ENCODE data around the gene TOR1AIP2. TPM values are rescaled to one million over a fixed set of nuclear protein-coding genes. Genes with fewer than 3 reads are reported as not detected.

TOR1AIP2 gene
- total RNA-seq = 69.7 TPM

DNA sequence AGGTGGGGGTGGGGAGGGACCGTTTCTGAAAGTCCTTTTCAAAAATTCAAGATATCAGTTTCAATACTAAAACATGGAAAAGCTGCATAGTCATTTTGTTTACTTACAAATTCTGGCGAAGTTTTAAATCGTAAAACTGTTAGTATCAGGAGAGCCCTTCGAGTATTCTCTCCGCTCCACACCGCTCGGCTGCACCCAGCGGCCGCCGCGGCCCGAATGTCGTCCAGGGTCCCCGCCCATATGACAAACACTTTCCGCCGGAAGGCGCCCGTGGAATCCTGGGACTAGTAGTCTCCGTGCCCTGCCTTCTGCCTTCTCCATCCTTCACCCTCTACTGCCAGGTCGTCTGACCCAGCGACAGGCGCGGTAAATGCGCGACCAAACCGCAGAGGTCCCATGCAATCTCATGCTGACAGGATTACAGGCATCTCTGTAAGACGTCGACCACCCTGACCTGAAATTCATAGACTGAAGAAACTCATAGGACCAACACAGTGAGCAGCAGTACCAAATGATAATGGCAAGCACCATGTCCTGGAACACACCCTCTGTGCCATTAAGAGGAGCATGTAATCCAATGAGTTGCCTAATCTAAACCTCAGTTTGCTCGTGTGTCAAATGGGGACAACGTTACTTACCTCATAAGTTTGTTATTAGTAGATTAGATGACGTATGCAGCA, at the start of gene TOR1AIP2:
Gene TOR1AIP2, minus strand, starts transcription at position 218 of the 680 bp plus-strand sequence. CDS start 25,138 bp downstream, outside the sequence.
- Histone ChIP-seq H3K9me3 (ENCODE audit: low read depth, low read length) (no peaks in the 10 kb centered on the region), H3K4me1 (ENCODE audit: insufficient read depth, low read length) (peaks cover 26% of the 10 kb centered on the region), H3K4me3 (ENCODE audit: low read length) (peak within 1 kb of the TSS; percentile 74), H3K27me3 (ENCODE audit: insufficient read depth, low read length) (no peaks in the 10 kb centered on the region)

DNA sequence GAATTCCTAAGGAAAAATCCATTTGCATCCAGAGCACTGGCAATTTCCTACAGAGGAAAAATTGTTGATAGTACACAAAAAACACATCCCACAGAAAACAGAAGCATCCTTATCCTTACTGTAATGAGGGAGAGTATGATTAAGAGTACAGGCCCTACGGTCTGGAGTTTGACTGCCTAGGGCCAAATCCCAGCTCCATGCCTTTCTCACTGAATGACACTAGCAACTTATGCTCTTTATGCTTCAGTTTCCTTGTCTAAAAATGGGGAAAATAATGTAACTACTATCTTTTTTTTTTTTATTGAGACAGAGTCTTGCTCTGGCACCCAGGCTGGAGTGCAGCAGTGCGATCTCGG, 49.2 kb upstream of the TOR1AIP2 start:
- H3K27me3 ChIP-seq (ENCODE audit: insufficient read depth, low read length) = no peaks in the 10 kb centered on the region
- no peaks in the 10 kb centered on the region for H3K9me3 ChIP-seq (ENCODE audit: low read depth, low read length)
- no peak overlapping the region for H3K4me3 ChIP-seq (ENCODE audit: low read length)
- no peaks in the 10 kb centered on the region for H3K4me1 ChIP-seq (ENCODE audit: insufficient read depth, low read length)

GRCh38 chr1:179925922-179926849, 48.6 kb upstream of the TOR1AIP2 start:
- Histone ChIP-seq H3K9me3 (ENCODE audit: low read depth, low read length) (no peaks in the 10 kb centered on the region), H3K4me1 (ENCODE audit: insufficient read depth, low read length) (no peaks in the 10 kb centered on the region), H3K27me3 (ENCODE audit: insufficient read depth, low read length) (no peaks in the 10 kb centered on the region), H3K4me3 (ENCODE audit: low read length) (no peak overlapping the region)

- Histone ChIP-seq H3K27me3 (ENCODE audit: insufficient read depth, low read length) (no peaks in the 10 kb centered on the region), H3K4me1 (ENCODE audit: insufficient read depth, low read length) (no peaks in the 10 kb centered on the region), H3K4me3 (ENCODE audit: low read length) (no peak overlapping the region), H3K9me3 (ENCODE audit: low read depth, low read length) (no peaks in the 10 kb centered on the region)
Observed at GRCh38 chr1:179925302-179925701, 47.7 kb upstream of the TOR1AIP2 start.

DNA sequence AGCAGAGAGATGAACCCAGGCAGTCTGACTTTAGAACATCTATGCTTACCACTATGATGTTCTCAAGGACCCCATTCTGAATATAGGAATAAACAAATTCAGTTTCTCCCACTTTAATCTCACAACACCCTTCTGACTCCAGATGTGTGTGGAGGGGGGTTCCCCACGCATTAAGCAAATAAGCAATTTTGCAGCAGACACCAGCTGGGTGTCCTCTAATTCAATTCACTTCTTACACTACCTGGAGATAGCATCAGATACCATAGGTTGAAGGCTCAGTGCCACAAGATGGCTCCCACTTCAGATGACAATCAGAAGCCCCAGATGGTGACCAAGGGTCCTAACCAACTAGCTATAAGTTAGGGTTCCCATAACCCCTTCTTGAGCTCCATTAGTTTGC, 46.7 kb upstream of the TOR1AIP2 start:
- H3K27me3 ChIP-seq (ENCODE audit: insufficient read depth, low read length) = no peaks in the 10 kb centered on the region

GRCh38 chr1:179923029-179923428, 45.4 kb upstream of the TOR1AIP2 start:
- Histone ChIP-seq H3K27me3 (ENCODE audit: insufficient read depth, low read length) (no peaks in the 10 kb centered on the region), H3K9me3 (ENCODE audit: low read depth, low read length) (no peaks in the 10 kb centered on the region), H3K4me1 (ENCODE audit: insufficient read depth, low read length) (no peaks in the 10 kb centered on the region), H3K4me3 (ENCODE audit: low read length) (no peak overlapping the region)

More for the DNA sequence above, 46.7 kb upstream of the TOR1AIP2 start:
- H3K4me3 ChIP-seq (ENCODE audit: low read length) = no peak overlapping the region
- no peaks in the 10 kb centered on the region for H3K9me3 ChIP-seq (ENCODE audit: low read depth, low read length)
- no peaks in the 10 kb centered on the region for H3K4me1 ChIP-seq (ENCODE audit: insufficient read depth, low read length)

GRCh38 chr1:179921981-179922872, 44.6 kb upstream of the TOR1AIP2 start:
- no peak overlapping the region for H3K4me3 ChIP-seq (ENCODE audit: low read length)
- no peaks in the 10 kb centered on the region for H3K9me3 ChIP-seq (ENCODE audit: low read depth, low read length)
- H3K27me3 ChIP-seq (ENCODE audit: insufficient read depth, low read length) = no peaks in the 10 kb centered on the region
- no peaks in the 10 kb centered on the region for H3K4me1 ChIP-seq (ENCODE audit: insufficient read depth, low read length)

- Histone ChIP-seq H3K4me1 (ENCODE audit: insufficient read depth, low read length) (no peaks in the 10 kb centered on the region), H3K27me3 (ENCODE audit: insufficient read depth, low read length) (no peaks in the 10 kb centered on the region), H3K4me3 (ENCODE audit: low read length) (no peak overlapping the region), H3K9me3 (ENCODE audit: low read depth, low read length) (no peaks in the 10 kb centered on the region)
Observed at GRCh38 chr1:179921472-179921871, 43.9 kb upstream of the TOR1AIP2 start.

- Histone ChIP-seq H3K27me3 (ENCODE audit: insufficient read depth, low read length) (no peaks in the 10 kb centered on the region), H3K4me3 (ENCODE audit: low read length) (no peak overlapping the region), H3K9me3 (ENCODE audit: low read depth, low read length) (no peaks in the 10 kb centered on the region), H3K4me1 (ENCODE audit: insufficient read depth, low read length) (no peaks in the 10 kb centered on the region)
Observed at GRCh38 chr1:179917601-179918429, 40.2 kb upstream of the TOR1AIP2 start.

DNA sequence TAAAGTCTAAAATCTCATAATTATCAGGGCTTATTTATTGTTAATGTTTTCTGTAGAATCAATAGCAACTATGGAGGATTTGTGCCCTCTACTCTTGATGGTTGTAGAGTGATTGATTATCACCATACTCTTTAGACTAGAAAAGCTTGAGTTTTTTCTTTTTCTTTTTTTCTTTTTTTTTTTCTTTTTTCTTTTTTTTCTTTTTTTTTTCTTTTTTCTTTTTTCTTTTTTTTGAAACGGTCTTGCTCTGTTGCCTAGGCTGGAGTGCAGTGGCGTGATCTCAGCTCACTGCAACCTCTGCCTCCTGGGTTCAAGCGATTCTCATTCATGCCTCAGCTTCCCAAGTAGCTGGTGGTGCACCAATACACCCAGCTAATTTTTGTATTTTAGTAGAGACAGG, 34.2 kb upstream of the TOR1AIP2 start:
- Histone ChIP-seq H3K9me3 (ENCODE audit: low read depth, low read length) (no peaks in the 10 kb centered on the region), H3K4me3 (ENCODE audit: low read length) (no peak overlapping the region), H3K4me1 (ENCODE audit: insufficient read depth, low read length) (no peaks in the 10 kb centered on the region), H3K27me3 (ENCODE audit: insufficient read depth, low read length) (no peaks in the 10 kb centered on the region)

GRCh38 chr1:179910934-179911333, 33.3 kb upstream of the TOR1AIP2 start:
- Histone ChIP-seq H3K4me1 (ENCODE audit: insufficient read depth, low read length) (no peaks in the 10 kb centered on the region), H3K4me3 (ENCODE audit: low read length) (no peak overlapping the region), H3K9me3 (ENCODE audit: low read depth, low read length) (no peaks in the 10 kb centered on the region), H3K27me3 (ENCODE audit: insufficient read depth, low read length) (no peaks in the 10 kb centered on the region)

- Histone ChIP-seq H3K27me3 (ENCODE audit: insufficient read depth, low read length) (no peaks in the 10 kb centered on the region), H3K4me3 (ENCODE audit: low read length) (no peak overlapping the region), H3K4me1 (ENCODE audit: insufficient read depth, low read length) (peaks cover 25% of the 10 kb centered on the region), H3K9me3 (ENCODE audit: low read depth, low read length) (no peaks in the 10 kb centered on the region)
Observed at GRCh38 chr1:179889589-179889988, 12.0 kb upstream of the TOR1AIP2 start.

DNA sequence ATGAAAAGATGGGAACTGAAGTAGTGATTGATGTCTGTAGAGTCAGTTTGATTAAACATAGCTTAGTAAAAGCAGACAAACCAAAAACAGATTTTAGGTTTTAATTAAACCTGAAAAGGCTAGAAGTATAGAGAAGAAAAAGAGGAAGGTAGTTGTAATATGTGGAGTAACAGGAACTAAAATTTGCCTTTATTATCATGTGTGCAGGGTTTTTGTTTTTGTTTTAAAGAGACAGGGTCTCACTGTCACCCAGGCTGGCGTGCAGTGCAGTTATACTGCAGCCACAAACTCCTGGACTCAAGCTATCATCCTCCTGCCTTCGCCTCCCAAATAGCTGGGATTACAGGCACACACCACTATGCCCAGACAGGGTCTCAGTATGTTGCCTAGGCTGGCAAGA, 10.5 kb upstream of the TOR1AIP2 start:
- Histone ChIP-seq H3K4me3 (ENCODE audit: low read length) (no peak overlapping the region), H3K27me3 (ENCODE audit: insufficient read depth, low read length) (no peaks in the 10 kb centered on the region), H3K4me1 (ENCODE audit: insufficient read depth, low read length) (peaks cover 36% of the 10 kb centered on the region), H3K9me3 (ENCODE audit: low read depth, low read length) (no peaks in the 10 kb centered on the region)

DNA sequence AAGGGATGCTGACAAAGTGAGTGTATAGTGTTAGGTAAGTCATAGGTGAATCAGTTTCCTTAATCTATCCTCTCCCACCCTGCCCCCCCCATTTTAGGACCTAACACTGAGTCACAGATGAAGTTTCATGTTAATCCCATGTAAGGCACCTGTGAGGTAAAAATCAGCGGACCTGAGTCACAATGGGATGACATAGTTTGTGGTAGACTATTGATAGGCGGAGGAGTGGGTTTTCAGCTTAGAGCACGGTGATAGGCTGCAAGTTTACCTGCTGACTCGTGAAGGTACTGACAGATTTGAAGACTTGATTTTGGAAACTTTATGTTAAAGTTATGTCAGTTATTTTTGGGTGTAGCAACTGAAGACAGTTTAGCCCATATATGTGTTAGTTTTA, 6.1 kb upstream of the TOR1AIP2 start:
- Histone ChIP-seq H3K4me1 (ENCODE audit: insufficient read depth, low read length) (peaks cover 42% of the 10 kb centered on the region), H3K4me3 (ENCODE audit: low read length) (peak overlapping the region; percentile 98), H3K27me3 (ENCODE audit: insufficient read depth, low read length) (no peaks in the 10 kb centered on the region), H3K9me3 (ENCODE audit: low read depth, low read length) (no peaks in the 10 kb centered on the region)

Measured in mononuclear cell (primary cell).